ENCODE measurements around the gene STOML1.

The STOML1 gene

GRCh38 chr15:73987681-73988444 is 4.2 kb downstream of the STOML1 start:
- Histone ChIP-seq H3K27ac (peak overlapping the region; percentile 78), H3K27me3 (replicated peaks) (no peaks in the 10 kb centered on the region), H3K4me3 (ENCODE audit: low read depth, low read length) (no peak overlapping the region), H3K36me3 (replicated peaks) (no peaks in the 10 kb centered on the region)
- in situ Hi-C loops (cut with HindIII; ENCODE audit: low pct_ligation_motif_present, low sequenced_read_pairs) = no loop called here
- DNase-seq = peak; percentile 40
- TF ChIP-seq CTCF (IDR thresholded peaks at IDR 0.05; ENCODE audit: low read depth, low read length, missing control alignments) = no peak

GRCh38 chr15:73987250-73987649 is 4.8 kb downstream of the STOML1 start:
- Histone ChIP-seq H3K27ac (no peak overlapping the region), H3K4me3 (ENCODE audit: low read depth, low read length) (no peak overlapping the region), H3K27me3 (replicated peaks) (no peaks in the 10 kb centered on the region), H3K36me3 (replicated peaks) (no peaks in the 10 kb centered on the region)
- in situ Hi-C loops (cut with HindIII; ENCODE audit: low pct_ligation_motif_present, low sequenced_read_pairs) = no loop called here
- TF ChIP-seq CTCF (IDR thresholded peaks at IDR 0.05; ENCODE audit: low read depth, low read length, missing control alignments) = no peak
- DNase-seq = no peak

GRCh38 chr15:73986776-73987056 is 5.4 kb downstream of the STOML1 start:
- no peaks in the 10 kb centered on the region for H3K27me3 ChIP-seq (replicated peaks)
- in situ Hi-C loops (cut with HindIII; ENCODE audit: low pct_ligation_motif_present, low sequenced_read_pairs) = no loop called here
- no peak for DNase-seq
- no peak overlapping the region for H3K27ac ChIP-seq
- no peaks in the 10 kb centered on the region for H3K36me3 ChIP-seq (replicated peaks)
- H3K4me3 ChIP-seq (ENCODE audit: low read depth, low read length) = no peak overlapping the region
- no peak for TF ChIP-seq CTCF (IDR thresholded peaks at IDR 0.05; ENCODE audit: low read depth, low read length, missing control alignments)

- no peak for DNase-seq
- in situ Hi-C loops (cut with HindIII; ENCODE audit: low pct_ligation_motif_present, low sequenced_read_pairs) = no loop called here
- Histone ChIP-seq H3K27me3 (replicated peaks) (no peaks in the 10 kb centered on the region), H3K36me3 (replicated peaks) (no peaks in the 10 kb centered on the region), H3K4me3 (ENCODE audit: low read depth, low read length) (no peak overlapping the region), H3K27ac (no peak overlapping the region)
- no peak for TF ChIP-seq CTCF (IDR thresholded peaks at IDR 0.05; ENCODE audit: low read depth, low read length, missing control alignments)
Measured at GRCh38 chr15:73986055-73986775, 5.9 kb downstream of the STOML1 start.

GRCh38 chr15:73985101-73985873 is 6.8 kb downstream of the STOML1 start:
- no peak for TF ChIP-seq CTCF (IDR thresholded peaks at IDR 0.05; ENCODE audit: low read depth, low read length, missing control alignments)

More at GRCh38 chr15:73985101-73985873, 6.8 kb downstream of the STOML1 start:
- DNase-seq = no peak
- in situ Hi-C loops (cut with HindIII; ENCODE audit: low pct_ligation_motif_present, low sequenced_read_pairs) = no loop called here
- Histone ChIP-seq H3K36me3 (replicated peaks) (no peaks in the 10 kb centered on the region), H3K4me3 (ENCODE audit: low read depth, low read length) (no peak overlapping the region), H3K27me3 (replicated peaks) (no peaks in the 10 kb centered on the region), H3K27ac (no peak overlapping the region)

Measured in brain microvascular endothelial cell (primary cell).